Measurements from ENCODE around the gene ZNF768. TPM values are rescaled to one million over a fixed set of nuclear protein-coding genes. Genes with fewer than 3 reads are reported as not detected.

Gene ZNF768
- total and polyA plus RNA-seq, 3 experiments from 2014 or later, result 2.5 to 15.1 (median 13.5) TPM

- DNase-seq, result no peak
- H3K4me1 ChIP-seq (ENCODE audit: insufficient read depth, low read length), result peaks cover 51% of the 10 kb centered on the region
- no peaks in the 10 kb centered on the region for H3K27me3 ChIP-seq (ENCODE audit: insufficient read depth, low read length, poor library complexity, severe bottlenecking)
- peaks cover 15% of the 10 kb centered on the region for H3K36me3 ChIP-seq (ENCODE audit: insufficient read depth, low read length)
- no peak overlapping the region for H3K4me3 ChIP-seq (ENCODE audit: low read length)
- Mint-ChIP-seq H3K27ac (peak overlapping the region in 2 of 8 donors; percentile 83 to 87), H3K36me3 (peaks cover 0 to 40% (median 2%) of the 10 kb centered on the region in 3 donors), H3K4me1 (peaks cover 51 to 77% (median 55%) of the 10 kb centered on the region in 3 donors), H3K9me3 (no peaks in the 10 kb centered on the region), H3K27me3 (peaks cover 0 to 4% of the 10 kb centered on the region in 2 donors), H3K4me3 (peak overlapping the region in 6 of 7 donors; percentile 50 to 95 (median 87))
- H3K27ac ChIP-seq (ENCODE audit: low read depth, low read length), result no peak overlapping the region
- no peaks in the 10 kb centered on the region for H3K9me3 ChIP-seq (ENCODE audit: low read length)
- POLR2A ChIA-PET, result interaction anchor here (6.7 kb wide), 1 partner anchor 21 kb away, joined by 71 read pairs; the partner anchor contains the start of gene ZNF747
- CTCF ChIA-PET, result interaction anchor here (1.3 to 4.2 kb wide), 3 partner anchors 9 to 20 kb away, joined by 3 to 31 read pairs (median 3); partner anchors contain the start of gene ZNF747
Observed at GRCh38 chr16:30555315-30556124, 29.2 kb upstream of the ZNF768 start.

DNA sequence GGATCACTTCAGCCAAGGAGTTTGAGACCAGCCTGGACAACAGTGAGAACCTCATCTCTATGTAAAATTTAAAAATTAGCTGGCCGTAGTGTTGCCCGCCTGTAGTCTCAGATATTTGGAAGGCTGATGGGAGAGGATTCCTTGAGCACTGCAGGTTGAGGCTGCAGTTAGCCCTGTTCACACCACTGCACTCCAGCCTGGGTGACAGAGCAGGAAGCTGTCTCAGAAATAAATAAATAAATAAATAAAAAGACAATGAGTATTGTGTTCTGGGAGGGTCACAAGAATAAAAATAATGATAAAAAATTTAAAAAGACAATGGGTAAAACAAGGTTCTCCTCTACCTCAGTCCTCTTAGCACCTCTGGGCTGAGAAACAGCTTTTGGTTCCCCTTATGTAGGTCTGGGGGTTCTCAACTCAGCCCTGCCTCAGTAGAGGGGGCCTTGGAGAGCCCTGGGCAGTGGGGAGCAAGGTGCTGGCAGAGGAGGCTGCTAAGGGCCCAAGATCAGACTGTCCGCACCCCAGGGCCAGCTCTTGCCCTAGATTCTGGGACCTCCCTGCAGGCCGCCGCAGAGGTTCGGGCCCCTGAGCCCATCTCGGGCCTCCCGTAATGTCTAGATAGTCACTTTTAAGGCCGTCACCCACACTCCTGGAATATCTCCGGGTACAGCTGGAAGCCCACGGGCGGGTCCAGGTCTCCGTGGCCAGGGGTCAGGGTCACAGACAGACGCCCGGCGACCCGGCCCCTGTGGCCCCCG is 28.4 kb upstream of the ZNF768 start:
- Histone ChIP-seq H3K4me1 (ENCODE audit: insufficient read depth, low read length) (peaks cover 51% of the 10 kb centered on the region), H3K27ac (ENCODE audit: low read depth, low read length) (no peak overlapping the region), H3K36me3 (ENCODE audit: insufficient read depth, low read length) (peaks cover 15% of the 10 kb centered on the region), H3K9me3 (ENCODE audit: low read length) (no peaks in the 10 kb centered on the region), H3K4me3 (ENCODE audit: low read length) (no peak overlapping the region), H3K27me3 (ENCODE audit: insufficient read depth, low read length, poor library complexity, severe bottlenecking) (no peaks in the 10 kb centered on the region)
- Mint-ChIP-seq H3K27me3 (peaks cover 0 to 4% of the 10 kb centered on the region in 2 donors), H3K4me1 (peaks cover 51 to 80% (median 55%) of the 10 kb centered on the region in 3 donors), H3K9me3 (no peaks in the 10 kb centered on the region), H3K27ac (peak overlapping the region in 2 of 8 donors; percentile 95 to 96), H3K4me3 (peak overlapping the region in 3 of 7 donors; percentile 19 to 84 (median 65)), H3K36me3 (peaks cover 0 to 40% (median 2%) of the 10 kb centered on the region in 3 donors)
- no peak for DNase-seq
- ChIA-PET POLR2A (interaction anchor here (0.6 to 6.7 kb wide), 2 partner anchors 20 to 141 kb away, joined by 4 to 71 read pairs; partner anchors contain the start of gene ZNF747), CTCF (interaction anchor here (1.3 to 4.2 kb wide), 3 partner anchors 8 to 19 kb away, joined by 3 to 31 read pairs (median 3); partner anchors contain the start of gene ZNF747)

DNA sequence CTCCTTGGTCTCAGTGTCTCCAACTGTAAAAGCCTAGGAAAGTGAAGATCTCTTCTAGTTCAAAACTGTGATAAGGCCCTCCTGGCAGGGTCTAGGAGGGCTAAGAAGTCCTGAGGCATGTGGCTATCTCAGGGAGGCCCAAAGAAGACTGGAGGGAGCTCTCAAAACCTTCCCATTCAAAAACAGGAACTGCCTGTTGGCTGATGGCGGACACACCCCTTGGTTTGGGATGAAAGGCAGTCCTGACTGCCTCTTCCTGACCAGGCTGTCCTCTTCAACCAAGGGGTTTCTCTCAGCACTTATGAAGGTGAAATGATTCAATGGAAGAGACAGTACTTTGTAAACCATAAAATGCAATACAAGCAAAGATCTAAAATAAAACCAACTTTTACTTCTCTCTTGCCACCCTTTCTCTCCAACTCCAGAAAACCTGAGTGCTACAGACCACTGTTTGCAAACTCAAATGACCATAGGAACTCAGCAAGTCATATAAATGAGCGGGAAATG is 27.1 kb upstream of the ZNF768 start:
- Mint-ChIP-seq H3K4me3 (peak overlapping the region in 5 of 7 donors; percentile 4 to 65 (median 35)), H3K36me3 (peaks cover 0 to 40% (median 2%) of the 10 kb centered on the region in 3 donors), H3K27ac (peak overlapping the region; percentile 54 to 97 (median 94)), H3K4me1 (peaks cover 48 to 77% (median 53%) of the 10 kb centered on the region in 3 donors), H3K9me3 (no peaks in the 10 kb centered on the region), H3K27me3 (peaks cover 0 to 3% of the 10 kb centered on the region in 2 donors)
- H3K36me3 ChIP-seq (ENCODE audit: insufficient read depth, low read length), result peaks cover 15% of the 10 kb centered on the region
- H3K27me3 ChIP-seq (ENCODE audit: insufficient read depth, low read length, poor library complexity, severe bottlenecking), result no peaks in the 10 kb centered on the region
- DNase-seq, result no peak
- H3K27ac ChIP-seq (ENCODE audit: low read depth, low read length), result peak overlapping the region; percentile 38
- no peak overlapping the region for H3K4me3 ChIP-seq (ENCODE audit: low read length)
- no peaks in the 10 kb centered on the region for H3K9me3 ChIP-seq (ENCODE audit: low read length)
- CTCF ChIA-PET, result interaction anchor here (4.2 kb wide), 1 partner anchor 18 kb away, joined by 31 read pairs; the partner anchor contains the start of gene ZNF747
- H3K4me1 ChIP-seq (ENCODE audit: insufficient read depth, low read length), result peaks cover 46% of the 10 kb centered on the region
- POLR2A ChIA-PET, result interaction anchor here (6.7 kb wide), 1 partner anchor 19 kb away, joined by 71 read pairs; the partner anchor contains the start of gene ZNF747

GRCh38 chr16:30552956-30553355 is 26.6 kb upstream of the ZNF768 start:
- no peak for DNase-seq
- Mint-ChIP-seq H3K9me3 (no peaks in the 10 kb centered on the region), H3K4me3 (peak overlapping the region in 4 of 7 donors; percentile 40 to 65 (median 59)), H3K27ac (peak overlapping the region; percentile 82 to 97 (median 94)), H3K4me1 (peaks cover 49 to 79% (median 57%) of the 10 kb centered on the region in 3 donors), H3K36me3 (peaks cover 0 to 37% (median 2%) of the 10 kb centered on the region in 3 donors), H3K27me3 (peaks cover 0 to 3% of the 10 kb centered on the region in 2 donors)
- CTCF ChIA-PET, result interaction anchor here (1.0 to 4.2 kb wide), 3 partner anchors 18 to 123 kb away, joined by 3 to 31 read pairs (median 4); partner anchors contain the start of gene ZNF747
- Histone ChIP-seq H3K4me3 (ENCODE audit: low read length) (no peak overlapping the region), H3K27me3 (ENCODE audit: insufficient read depth, low read length, poor library complexity, severe bottlenecking) (no peaks in the 10 kb centered on the region), H3K9me3 (ENCODE audit: low read length) (no peaks in the 10 kb centered on the region), H3K4me1 (ENCODE audit: insufficient read depth, low read length) (peaks cover 46% of the 10 kb centered on the region), H3K27ac (ENCODE audit: low read depth, low read length) (peak overlapping the region; percentile 38), H3K36me3 (ENCODE audit: insufficient read depth, low read length) (peaks cover 15% of the 10 kb centered on the region)
- POLR2A ChIA-PET, result interaction anchor here (1.4 to 6.7 kb wide), 2 partner anchors 19 to 182 kb away, joined by 6 to 71 read pairs; partner anchors contain the start of gene ZNF747

DNA sequence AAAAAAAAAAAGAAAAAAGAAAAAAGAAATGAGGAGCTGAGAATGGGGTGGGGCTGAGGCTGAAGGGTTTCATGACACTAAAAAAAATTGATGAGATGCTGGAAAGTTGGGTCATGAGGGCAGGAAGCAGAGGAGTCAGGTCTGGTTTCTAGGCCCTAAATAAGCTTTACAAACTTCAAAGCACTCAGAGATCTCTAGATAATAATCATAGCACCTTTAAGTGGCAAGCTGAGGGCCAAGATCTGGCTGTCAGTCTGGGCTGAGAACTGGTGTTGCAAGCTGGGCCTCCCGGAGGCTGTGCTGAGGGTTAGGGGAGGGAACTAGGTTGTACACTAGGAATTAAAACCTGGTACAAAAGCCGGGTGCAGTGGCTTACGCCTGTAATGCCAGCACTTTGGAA is 25.4 kb upstream of the ZNF768 start:
- H3K4me3 Mint-ChIP-seq, result peak overlapping the region; percentile 64 to 89 (median 80)
- peaks cover 15% of the 10 kb centered on the region for H3K36me3 ChIP-seq (ENCODE audit: insufficient read depth, low read length)
- peak overlapping the region; percentile 82 to 97 (median 94) for H3K27ac Mint-ChIP-seq
- peaks cover 50 to 75% (median 58%) of the 10 kb centered on the region in 3 donors for H3K4me1 Mint-ChIP-seq
- peaks cover 0 to 3% of the 10 kb centered on the region in 2 donors for H3K27me3 Mint-ChIP-seq
- no peaks in the 10 kb centered on the region for H3K9me3 Mint-ChIP-seq
- DNase-seq, result peak; percentile 59 to 86 (median 71)
- ChIA-PET POLR2A (interaction anchor here (0.6 to 1.4 kb wide), 15 partner anchors 9 to 180 kb away, joined by 3 to 21 read pairs (median 5); partner anchors contain the start of genes ZNF688 and ZNF747), CTCF (interaction anchor here (0.6 to 4.2 kb wide), 8 partner anchors 16 to 154 kb away, joined by 3 to 31 read pairs (median 4); partner anchors contain the start of gene ZNF747)
- peaks cover 0 to 34% (median 2%) of the 10 kb centered on the region in 3 donors for H3K36me3 Mint-ChIP-seq
- H3K27ac ChIP-seq (ENCODE audit: low read depth, low read length), result peak overlapping the region; percentile 24
- H3K9me3 ChIP-seq (ENCODE audit: low read length), result no peaks in the 10 kb centered on the region
- H3K27me3 ChIP-seq (ENCODE audit: insufficient read depth, low read length, poor library complexity, severe bottlenecking), result no peaks in the 10 kb centered on the region
- H3K4me3 ChIP-seq (ENCODE audit: low read length), result peak overlapping the region; percentile 37
- H3K4me1 ChIP-seq (ENCODE audit: insufficient read depth, low read length), result peaks cover 42% of the 10 kb centered on the region

GRCh38 chr16:30548416-30549253 is 22.3 kb upstream of the ZNF768 start:
- POLR2A ChIA-PET, result no interaction called here
- CTCF ChIA-PET, result interaction anchor here (4.0 kb wide), 1 partner anchor 13 kb away, joined by 15 read pairs; the partner anchor contains the start of gene ZNF747
- Histone ChIP-seq H3K4me3 (ENCODE audit: low read length) (no peak overlapping the region), H3K9me3 (ENCODE audit: low read length) (no peaks in the 10 kb centered on the region), H3K36me3 (ENCODE audit: insufficient read depth, low read length) (peaks cover 3% of the 10 kb centered on the region), H3K27ac (ENCODE audit: low read depth, low read length) (no peak overlapping the region), H3K4me1 (ENCODE audit: insufficient read depth, low read length) (peaks cover 28% of the 10 kb centered on the region), H3K27me3 (ENCODE audit: insufficient read depth, low read length, poor library complexity, severe bottlenecking) (no peaks in the 10 kb centered on the region)
- H3K27me3 Mint-ChIP-seq, result peaks cover 0 to 5% of the 10 kb centered on the region in 2 donors
- H3K27ac Mint-ChIP-seq, result peak overlapping the region in 7 of 8 donors; percentile 28 to 90 (median 75)
- peaks cover 0 to 8% (median 0%) of the 10 kb centered on the region in 3 donors for H3K36me3 Mint-ChIP-seq
- no peak for DNase-seq
- no peaks in the 10 kb centered on the region for H3K9me3 Mint-ChIP-seq
- peaks cover 33 to 52% (median 40%) of the 10 kb centered on the region in 3 donors for H3K4me1 Mint-ChIP-seq
- H3K4me3 Mint-ChIP-seq, result no peak overlapping the region
